H1 (cell line): Measurements from ENCODE around the gene OPCML. TPM values are rescaled to one million over a fixed set of nuclear protein-coding genes. Genes with fewer than 3 reads are reported as not detected.

Source experiments
- CHD7 ChIP-seq: fragments of 300-600 bp; sonication (generic); IDR thresholded peaks from 2 replicates; pipeline ENCODE4 v1.7.1; 2012; ENCODE audit warnings: low read length, moderate library complexity, mild to moderate bottlenecking, inconsistent platforms; ENCODE audit not compliant: insufficient replicate concordance
- CTCF ChIP-seq, 3 experiments: IDR thresholded peaks; 1 replicate in 2 of 3; 2 replicates in 1 of 3; pipeline versions ENCODE4 v1.5.1 to v1.6.1; 2011; ENCODE audit warnings: low read length in 3 of 3, mild to moderate bottlenecking in 3 of 3, inconsistent platforms in 2 of 3, low read depth in 1 of 3, moderate library complexity in 1 of 3; ENCODE audit not compliant: insufficient read depth in 1 of 3; ENCODE audit errors: control extremely low read depth in 1 of 3
- HDAC6 ChIP-seq: IDR thresholded peaks from one replicate; pipeline ENCODE4 v1.7.1; 2012; ENCODE audit warnings: low read depth, mild to moderate bottlenecking, inconsistent platforms, low read length, moderate library complexity
- SP2 ChIP-seq: IDR thresholded peaks from 2 replicates; pipeline ENCODE4 v1.6.1; 2012; ENCODE audit warnings: mild to moderate bottlenecking, low read length, inconsistent platforms
- polyA plus RNA-seq, 7 experiments: library from polyadenylated mRNA; depleted of rRNA in 3 of 7; stranded (reverse) in 5 of 7; unstranded in 2 of 7; fragments of >200 nt in 5 of 7; fragments of 200-250 nt in 2 of 7; gene quantifications; 1 replicate in 5 of 7; 2 replicates in 1 of 7; 4 replicates in 1 of 7; pipeline versions ENCODE4 v1.2.1 to v1.2.3, GENCODE V29; 2011 to 2013; ENCODE audit warnings: missing spikeins in 2 of 7, mixed read lengths in 2 of 7
- total RNA-seq: library from RNA; stranded (reverse); fragmentation: NEBNext Ultra II Directional; extraction: Animal tissue kit (Norgen Biotek cat#: 25700); gene quantifications from 2 replicates; pipeline ENCODE4 v1.2.1, GENCODE V29; 2021

OPCML gene
- total and polyA plus RNA-seq, 2 of the 8 experiments (the other 6 are each of a cell fraction or from before 2014, with no cell fraction given): 2.3 to 3.1 TPM

GRCh38 chr11:132639986-132640385 is 892.3 kb downstream of the OPCML start (continued):
- TF ChIP-seq CHD7 (no peak), CTCF (IDR thresholded peaks at IDR 0.05; ENCODE audit: control extremely low read depth in 1 of 3, insufficient read depth in 1 of 3, low read depth in 1 of 3, low read length in 3 of 3) (no peak), SP2 (no peak), HDAC6 (no peak)
- TF ChIP-seq, all 59 proteins: peak for 0
